WTC11 (cell line): ENCODE data around the gene IL16. TPM values are rescaled to one million over a fixed set of nuclear protein-coding genes. Genes with fewer than 3 reads are reported as not detected.

Source experiments
- ATAC-seq: fragments of 200-7000 bp; cut with Tn5 transposase; 2 replicates; pipeline ENCODE4 v1.10.0; 2021; ENCODE audit warnings: mild to moderate bottlenecking, moderate library complexity
- CTCF ChIA-PET: fragments of 300-600 bp; sonication (Branson Sonifier 250); formaldehyde crosslinking; loops from one replicate; lab custom pipeline; 2021; ENCODE audit warnings: antibody characterized with exemption; lab: Charles Lee
- POLR2A ChIA-PET: fragments of 350-600 bp; sonication (Branson Sonifier 250); formaldehyde crosslinking; loops from one replicate; lab custom pipeline; 2021; ENCODE audit warnings: antibody characterized with exemption; lab: Charles Lee
- DNase-seq: peaks from one replicate; pipeline ENCODE4 v3.0.0; 2021; ENCODE audit warnings: low spot score
- H3K27ac Mint-ChIP-seq: 2 replicates; pipeline ENCODE4 v1.8.0; 2021; ENCODE audit warnings: mixed read lengths
- H3K27me3 Mint-ChIP-seq: 2 replicates; pipeline ENCODE4 v1.8.0; 2021; ENCODE audit warnings: low read depth, mild to moderate bottlenecking, moderate library complexity, mixed read lengths
- H3K36me3 Mint-ChIP-seq: 2 replicates; pipeline ENCODE4 v1.8.0; 2021; ENCODE audit warnings: mixed read lengths
- H3K4me1 Mint-ChIP-seq: 2 replicates; pipeline ENCODE4 v1.8.0; 2022; ENCODE audit warnings: mixed read lengths
- H3K4me3 Mint-ChIP-seq: 2 replicates; pipeline ENCODE4 v1.8.0; 2021; ENCODE audit warnings: mild to moderate bottlenecking, moderate library complexity, mixed read lengths
- H3K9me3 Mint-ChIP-seq: 2 replicates; pipeline ENCODE4 v1.8.0; 2021; ENCODE audit warnings: mixed read lengths
- CREB1 ChIP-seq: sonication (generic); formaldehyde crosslinking; IDR thresholded peaks from 2 replicates; pipeline ENCODE4 v1.8.0; 2023; ENCODE audit warnings: mild to moderate bottlenecking, missing genetic modification reagents
- ETV6 ChIP-seq: sonication (generic); formaldehyde crosslinking; IDR thresholded peaks from 2 replicates; pipeline ENCODE4 v1.8.1; 2022; ENCODE audit warnings: mild to moderate bottlenecking, missing genetic modification reagents
- FOXK1 ChIP-seq: sonication (generic); formaldehyde crosslinking; IDR thresholded peaks from 2 replicates; pipeline ENCODE4 v1.8.0; 2022; ENCODE audit warnings: mild to moderate bottlenecking, moderate library complexity, missing genetic modification reagents
- IRF2 ChIP-seq: sonication (generic); formaldehyde crosslinking; IDR thresholded peaks from 2 replicates; pipeline ENCODE4 v1.8.0; 2022; ENCODE audit warnings: low read depth, missing genetic modification reagents, borderline replicate concordance
- JUN ChIP-seq: sonication (generic); formaldehyde crosslinking; IDR thresholded peaks from 2 replicates; pipeline ENCODE4 v1.8.0; 2023; ENCODE audit warnings: mild to moderate bottlenecking, missing genetic modification reagents
- NR1H2 ChIP-seq: sonication (generic); formaldehyde crosslinking; IDR thresholded peaks from 2 replicates; pipeline ENCODE4 v1.9.0; 2021; ENCODE audit warnings: mild to moderate bottlenecking, moderate library complexity, missing genetic modification reagents
- NR3C1 ChIP-seq: sonication (generic); formaldehyde crosslinking; conservative IDR thresholded peaks from 2 replicates; pipeline ENCODE4 v1.8.1; 2023; ENCODE audit warnings: low read depth, mild to moderate bottlenecking, missing genetic modification reagents
- SMAD3 ChIP-seq: sonication (generic); formaldehyde crosslinking; IDR thresholded peaks from 2 replicates; pipeline ENCODE4 v1.8.0; 2022; ENCODE audit warnings: missing genetic modification reagents, mild to moderate bottlenecking, borderline replicate concordance
- TEAD4 ChIP-seq: sonication (generic); formaldehyde crosslinking; IDR thresholded peaks from 2 replicates; pipeline ENCODE4 v1.8.0; 2022; ENCODE audit warnings: mild to moderate bottlenecking, missing genetic modification reagents
- ZNF219 ChIP-seq: sonication (generic); formaldehyde crosslinking; IDR thresholded peaks from 2 replicates; pipeline ENCODE4 v1.8.0; 2023; ENCODE audit warnings: missing genetic modification reagents, mild to moderate bottlenecking, borderline replicate concordance
- ZNF317 ChIP-seq: sonication (generic); formaldehyde crosslinking; IDR thresholded peaks from 2 replicates; pipeline ENCODE4 v1.8.1; 2023; ENCODE audit warnings: low read depth, mild to moderate bottlenecking, moderate library complexity, missing genetic modification reagents, borderline replicate concordance
- ZNF416 ChIP-seq: fragments of 250-450 bp; sonication (Bioruptor Pico); IDR thresholded peaks from 2 replicates; pipeline ENCODE4 v1.9.0; 2021; ENCODE audit warnings: mild to moderate bottlenecking, inconsistent platforms
- ZNF423 ChIP-seq: fragments of 250-450 bp; sonication (Bioruptor Pico); IDR thresholded peaks from 2 replicates; pipeline ENCODE4 v2.1.2; 2022; ENCODE audit warnings: mild to moderate bottlenecking, moderate library complexity
- total RNA-seq: library from RNA; stranded (reverse); gene quantifications from 3 replicates; pipeline ENCODE4 v1.2.3, GENCODE V29; 2021
- TF ChIP-seq, protein P1 (sequence below): sonication (generic); formaldehyde crosslinking; IDR thresholded peaks from 2 replicates; pipeline ENCODE4 v1.8.1; 2023; ENCODE audit warnings: mild to moderate bottlenecking, missing genetic modification reagents, moderate library complexity
- TF ChIP-seq, protein P2 (sequence below): sonication (generic); formaldehyde crosslinking; IDR thresholded peaks from 2 replicates; pipeline ENCODE4 v1.8.1; 2023; ENCODE audit warnings: mild to moderate bottlenecking, missing genetic modification reagents
- TF ChIP-seq, protein P3 (sequence below): fragments of 250-450 bp; sonication (Bioruptor Pico); IDR thresholded peaks from 2 replicates; pipeline ENCODE4 v1.8.0; 2021; ENCODE audit warnings: mild to moderate bottlenecking
- TF ChIP-seq, protein P4 (sequence below): sonication (generic); formaldehyde crosslinking; IDR thresholded peaks from 2 replicates; pipeline ENCODE4 v1.8.1; 2023; ENCODE audit warnings: mild to moderate bottlenecking, missing genetic modification reagents, borderline replicate concordance
- TF ChIP-seq, protein P5 (sequence below): sonication (generic); formaldehyde crosslinking; IDR thresholded peaks from 2 replicates; pipeline ENCODE4 v1.8.1; 2022; ENCODE audit warnings: low read depth, mild to moderate bottlenecking, moderate library complexity, missing genetic modification reagents, borderline replicate concordance
- TF ChIP-seq, protein P6 (sequence below): sonication (generic); formaldehyde crosslinking; IDR thresholded peaks from 2 replicates; pipeline ENCODE4 v1.8.1; 2023; ENCODE audit warnings: mild to moderate bottlenecking, missing genetic modification reagents
- TF ChIP-seq, protein P7 (sequence below): sonication (generic); formaldehyde crosslinking; IDR thresholded peaks from 2 replicates; pipeline ENCODE4 v1.8.1; 2022; ENCODE audit warnings: mild to moderate bottlenecking, moderate library complexity, missing genetic modification reagents

IL16 gene
- total RNA-seq, 1 experiment from 2014 or later = 0.61 TPM

DNA sequence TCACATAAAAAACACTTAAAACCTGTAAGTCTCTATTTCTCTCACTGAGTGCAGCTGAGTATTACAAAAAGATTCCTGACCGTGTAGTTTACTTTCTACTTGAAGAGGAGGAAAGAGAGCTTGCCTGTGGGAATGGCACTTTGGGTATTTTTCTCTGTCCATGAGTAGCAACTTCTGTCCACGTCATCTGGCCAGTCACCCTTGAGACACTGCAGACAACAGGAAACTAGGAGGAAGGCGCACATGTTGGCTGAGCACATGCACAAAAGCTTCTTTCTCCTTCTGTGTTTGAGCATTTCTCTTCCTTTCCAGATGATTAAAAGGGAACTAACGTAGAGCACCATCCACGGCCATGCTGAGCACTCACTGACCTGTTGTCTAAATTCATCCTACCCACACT is 107.5 kb downstream of the IL16 start (continued):
- TF ChIP-seq, protein P1, sequence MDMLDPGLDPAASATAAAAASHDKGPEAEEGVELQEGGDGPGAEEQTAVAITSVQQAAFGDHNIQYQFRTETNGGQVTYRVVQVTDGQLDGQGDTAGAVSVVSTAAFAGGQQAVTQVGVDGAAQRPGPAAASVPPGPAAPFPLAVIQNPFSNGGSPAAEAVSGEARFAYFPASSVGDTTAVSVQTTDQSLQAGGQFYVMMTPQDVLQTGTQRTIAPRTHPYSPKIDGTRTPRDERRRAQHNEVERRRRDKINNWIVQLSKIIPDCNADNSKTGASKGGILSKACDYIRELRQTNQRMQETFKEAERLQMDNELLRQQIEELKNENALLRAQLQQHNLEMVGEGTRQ (CRISPR knock-in tag) = no peak
- TF ChIP-seq, protein P2, sequence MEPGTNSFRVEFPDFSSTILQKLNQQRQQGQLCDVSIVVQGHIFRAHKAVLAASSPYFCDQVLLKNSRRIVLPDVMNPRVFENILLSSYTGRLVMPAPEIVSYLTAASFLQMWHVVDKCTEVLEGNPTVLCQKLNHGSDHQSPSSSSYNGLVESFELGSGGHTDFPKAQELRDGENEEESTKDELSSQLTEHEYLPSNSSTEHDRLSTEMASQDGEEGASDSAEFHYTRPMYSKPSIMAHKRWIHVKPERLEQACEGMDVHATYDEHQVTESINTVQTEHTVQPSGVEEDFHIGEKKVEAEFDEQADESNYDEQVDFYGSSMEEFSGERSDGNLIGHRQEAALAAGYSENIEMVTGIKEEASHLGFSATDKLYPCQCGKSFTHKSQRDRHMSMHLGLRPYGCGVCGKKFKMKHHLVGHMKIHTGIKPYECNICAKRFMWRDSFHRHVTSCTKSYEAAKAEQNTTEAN (CRISPR knock-in tag) = no peak
- TF ChIP-seq NR3C1 (no peak), ZNF423 (no peak)
- TF ChIP-seq, protein P3, sequence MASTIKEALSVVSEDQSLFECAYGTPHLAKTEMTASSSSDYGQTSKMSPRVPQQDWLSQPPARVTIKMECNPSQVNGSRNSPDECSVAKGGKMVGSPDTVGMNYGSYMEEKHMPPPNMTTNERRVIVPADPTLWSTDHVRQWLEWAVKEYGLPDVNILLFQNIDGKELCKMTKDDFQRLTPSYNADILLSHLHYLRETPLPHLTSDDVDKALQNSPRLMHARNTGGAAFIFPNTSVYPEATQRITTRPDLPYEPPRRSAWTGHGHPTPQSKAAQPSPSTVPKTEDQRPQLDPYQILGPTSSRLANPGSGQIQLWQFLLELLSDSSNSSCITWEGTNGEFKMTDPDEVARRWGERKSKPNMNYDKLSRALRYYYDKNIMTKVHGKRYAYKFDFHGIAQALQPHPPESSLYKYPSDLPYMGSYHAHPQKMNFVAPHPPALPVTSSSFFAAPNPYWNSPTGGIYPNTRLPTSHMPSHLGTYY (CRISPR knock-in tag) = no peak

DNA sequence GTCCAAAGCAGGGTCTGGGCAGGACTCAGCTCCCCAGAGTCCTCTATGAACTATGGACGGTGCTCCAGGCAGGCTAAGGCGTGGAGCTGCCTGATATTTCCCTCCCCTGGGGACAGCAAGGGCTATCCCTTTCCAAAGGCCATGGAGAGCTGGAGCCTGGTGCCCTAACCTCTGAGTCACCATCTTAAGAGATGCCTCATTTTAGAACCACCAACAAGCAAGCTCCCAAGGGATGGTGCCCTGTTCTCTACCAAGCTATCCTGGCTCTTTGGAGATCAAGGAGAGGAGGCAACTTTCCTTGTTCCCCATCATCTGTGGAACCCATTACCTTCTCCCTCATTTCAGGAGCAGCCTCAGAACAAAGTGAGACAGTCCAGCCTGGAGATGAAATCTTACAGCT is 111.6 kb downstream of the IL16 start:
- CTCF ChIA-PET = interaction anchor here (1.1 to 1.9 kb wide), 2 partner anchors 33 to 42 kb away, joined by 3 to 7 read pairs; no protein-coding TSS in a partner anchor

More for the DNA sequence above, 111.6 kb downstream of the IL16 start:
- Mint-ChIP-seq H3K36me3 (peaks cover 15% of the 10 kb centered on the region), H3K27ac (no peak overlapping the region), H3K9me3 (no peaks in the 10 kb centered on the region), H3K27me3 (no peaks in the 10 kb centered on the region), H3K4me3 (no peak overlapping the region), H3K4me1 (peaks cover 15% of the 10 kb centered on the region)
- TF ChIP-seq JUN (CRISPR knock-in tag) (no peak), NR1H2 (CRISPR knock-in tag) (no peak), ZNF219 (CRISPR knock-in tag) (no peak), ETV6 (no peak), IRF2 (CRISPR knock-in tag) (no peak), SMAD3 (CRISPR knock-in tag) (no peak), CREB1 (no peak), ZNF416 (CRISPR knock-in tag) (no peak), ZNF317 (CRISPR knock-in tag) (no peak), FOXK1 (CRISPR knock-in tag) (no peak), TEAD4 (CRISPR knock-in tag) (no peak)
- TF ChIP-seq, protein P4, sequence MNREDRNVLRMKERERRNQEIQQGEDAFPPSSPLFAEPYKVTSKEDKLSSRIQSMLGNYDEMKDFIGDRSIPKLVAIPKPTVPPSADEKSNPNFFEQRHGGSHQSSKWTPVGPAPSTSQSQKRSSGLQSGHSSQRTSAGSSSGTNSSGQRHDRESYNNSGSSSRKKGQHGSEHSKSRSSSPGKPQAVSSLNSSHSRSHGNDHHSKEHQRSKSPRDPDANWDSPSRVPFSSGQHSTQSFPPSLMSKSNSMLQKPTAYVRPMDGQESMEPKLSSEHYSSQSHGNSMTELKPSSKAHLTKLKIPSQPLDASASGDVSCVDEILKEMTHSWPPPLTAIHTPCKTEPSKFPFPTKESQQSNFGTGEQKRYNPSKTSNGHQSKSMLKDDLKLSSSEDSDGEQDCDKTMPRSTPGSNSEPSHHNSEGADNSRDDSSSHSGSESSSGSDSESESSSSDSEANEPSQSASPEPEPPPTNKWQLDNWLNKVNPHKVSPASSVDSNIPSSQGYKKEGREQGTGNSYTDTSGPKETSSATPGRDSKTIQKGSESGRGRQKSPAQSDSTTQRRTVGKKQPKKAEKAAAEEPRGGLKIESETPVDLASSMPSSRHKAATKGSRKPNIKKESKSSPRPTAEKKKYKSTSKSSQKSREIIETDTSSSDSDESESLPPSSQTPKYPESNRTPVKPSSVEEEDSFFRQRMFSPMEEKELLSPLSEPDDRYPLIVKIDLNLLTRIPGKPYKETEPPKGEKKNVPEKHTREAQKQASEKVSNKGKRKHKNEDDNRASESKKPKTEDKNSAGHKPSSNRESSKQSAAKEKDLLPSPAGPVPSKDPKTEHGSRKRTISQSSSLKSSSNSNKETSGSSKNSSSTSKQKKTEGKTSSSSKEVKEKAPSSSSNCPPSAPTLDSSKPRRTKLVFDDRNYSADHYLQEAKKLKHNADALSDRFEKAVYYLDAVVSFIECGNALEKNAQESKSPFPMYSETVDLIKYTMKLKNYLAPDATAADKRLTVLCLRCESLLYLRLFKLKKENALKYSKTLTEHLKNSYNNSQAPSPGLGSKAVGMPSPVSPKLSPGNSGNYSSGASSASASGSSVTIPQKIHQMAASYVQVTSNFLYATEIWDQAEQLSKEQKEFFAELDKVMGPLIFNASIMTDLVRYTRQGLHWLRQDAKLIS = no peak
- TF ChIP-seq, protein P5, sequence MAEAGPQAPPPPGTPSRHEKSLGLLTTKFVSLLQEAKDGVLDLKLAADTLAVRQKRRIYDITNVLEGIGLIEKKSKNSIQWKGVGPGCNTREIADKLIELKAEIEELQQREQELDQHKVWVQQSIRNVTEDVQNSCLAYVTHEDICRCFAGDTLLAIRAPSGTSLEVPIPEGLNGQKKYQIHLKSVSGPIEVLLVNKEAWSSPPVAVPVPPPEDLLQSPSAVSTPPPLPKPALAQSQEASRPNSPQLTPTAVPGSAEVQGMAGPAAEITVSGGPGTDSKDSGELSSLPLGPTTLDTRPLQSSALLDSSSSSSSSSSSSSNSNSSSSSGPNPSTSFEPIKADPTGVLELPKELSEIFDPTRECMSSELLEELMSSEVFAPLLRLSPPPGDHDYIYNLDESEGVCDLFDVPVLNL = no peak
- TF ChIP-seq, protein P1 (CRISPR knock-in tag) = no peak
- TF ChIP-seq, protein P6, sequence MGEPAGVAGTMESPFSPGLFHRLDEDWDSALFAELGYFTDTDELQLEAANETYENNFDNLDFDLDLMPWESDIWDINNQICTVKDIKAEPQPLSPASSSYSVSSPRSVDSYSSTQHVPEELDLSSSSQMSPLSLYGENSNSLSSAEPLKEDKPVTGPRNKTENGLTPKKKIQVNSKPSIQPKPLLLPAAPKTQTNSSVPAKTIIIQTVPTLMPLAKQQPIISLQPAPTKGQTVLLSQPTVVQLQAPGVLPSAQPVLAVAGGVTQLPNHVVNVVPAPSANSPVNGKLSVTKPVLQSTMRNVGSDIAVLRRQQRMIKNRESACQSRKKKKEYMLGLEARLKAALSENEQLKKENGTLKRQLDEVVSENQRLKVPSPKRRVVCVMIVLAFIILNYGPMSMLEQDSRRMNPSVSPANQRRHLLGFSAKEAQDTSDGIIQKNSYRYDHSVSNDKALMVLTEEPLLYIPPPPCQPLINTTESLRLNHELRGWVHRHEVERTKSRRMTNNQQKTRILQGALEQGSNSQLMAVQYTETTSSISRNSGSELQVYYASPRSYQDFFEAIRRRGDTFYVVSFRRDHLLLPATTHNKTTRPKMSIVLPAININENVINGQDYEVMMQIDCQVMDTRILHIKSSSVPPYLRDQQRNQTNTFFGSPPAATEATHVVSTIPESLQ = no peak
- TF ChIP-seq, protein P7, sequence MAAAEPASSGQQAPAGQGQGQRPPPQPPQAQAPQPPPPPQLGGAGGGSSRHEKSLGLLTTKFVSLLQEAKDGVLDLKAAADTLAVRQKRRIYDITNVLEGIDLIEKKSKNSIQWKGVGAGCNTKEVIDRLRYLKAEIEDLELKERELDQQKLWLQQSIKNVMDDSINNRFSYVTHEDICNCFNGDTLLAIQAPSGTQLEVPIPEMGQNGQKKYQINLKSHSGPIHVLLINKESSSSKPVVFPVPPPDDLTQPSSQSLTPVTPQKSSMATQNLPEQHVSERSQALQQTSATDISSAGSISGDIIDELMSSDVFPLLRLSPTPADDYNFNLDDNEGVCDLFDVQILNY (CRISPR knock-in tag) = no peak
- POLR2A ChIA-PET = no interaction called here
- ATAC-seq (no peak), DNase-seq (no peak)
